Stimulated activated CD4-positive, alpha-beta T cell treated with anti-CD3 and anti-CD28 coated beads, Interleukin-4, amount 100 ng/mL, for 48 hours (primary cell): ENCODE measurements around the gene HELLS.
A peak's percentile ranks its signal among the peaks of the same experiment; 100 is the strongest.
"Not testable (repeated sequence)": the region's sequence is repeated elsewhere in the genome, so short reads cannot be mapped to it uniquely, and the experiment has no call there.

Experiments
- DNase-seq, 2 donors: peaks; one replicate each; pipeline ENCODE4 v3.0.0-alpha.2; 2020; ENCODE audit warnings: low read depth in 2 of 2

HELLS gene

DNA sequence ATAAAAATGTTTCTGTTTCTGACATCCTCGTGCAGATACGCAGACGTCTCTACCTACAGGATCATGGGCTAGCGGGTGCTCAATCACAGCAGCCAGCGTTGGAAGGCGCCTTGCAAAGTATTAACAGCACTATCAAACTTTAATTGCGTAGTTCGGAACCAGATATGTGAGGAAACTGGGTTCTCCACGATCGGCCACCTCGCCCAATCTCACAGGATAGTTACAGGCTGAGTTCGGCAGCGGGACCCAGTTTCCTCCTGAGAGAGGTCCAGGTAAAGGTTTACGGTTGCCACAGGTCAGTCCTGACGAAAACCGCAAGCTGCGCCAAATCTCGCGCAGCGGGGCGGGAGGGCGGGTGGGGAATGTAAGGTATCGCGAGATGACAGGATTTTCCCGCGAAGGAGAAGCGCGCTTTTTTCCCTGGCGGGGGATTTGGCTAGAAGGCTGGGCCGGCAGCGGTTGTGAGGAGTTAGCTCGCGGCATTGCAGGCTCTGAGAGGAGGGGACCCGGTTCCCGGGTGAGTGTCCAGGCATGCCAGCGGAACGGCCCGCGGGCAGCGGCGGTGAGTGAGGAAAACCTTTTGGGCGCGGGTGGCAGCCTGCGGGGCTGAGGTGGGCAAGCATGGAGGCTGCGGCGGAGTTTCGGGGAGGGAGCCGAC lies at the start of gene HELLS:
Gene HELLS (plus strand): TSS at position 398 of the 658 bp plus-strand sequence. CDS start 134 bp downstream, at position 532.
- peak; percentile 66 to 75 for DNase-seq

- DNase-seq = no peak
These were observed 49.6 kb upstream of the HELLS start for GRCh38 chr10:94496010-94496409.

DNA sequence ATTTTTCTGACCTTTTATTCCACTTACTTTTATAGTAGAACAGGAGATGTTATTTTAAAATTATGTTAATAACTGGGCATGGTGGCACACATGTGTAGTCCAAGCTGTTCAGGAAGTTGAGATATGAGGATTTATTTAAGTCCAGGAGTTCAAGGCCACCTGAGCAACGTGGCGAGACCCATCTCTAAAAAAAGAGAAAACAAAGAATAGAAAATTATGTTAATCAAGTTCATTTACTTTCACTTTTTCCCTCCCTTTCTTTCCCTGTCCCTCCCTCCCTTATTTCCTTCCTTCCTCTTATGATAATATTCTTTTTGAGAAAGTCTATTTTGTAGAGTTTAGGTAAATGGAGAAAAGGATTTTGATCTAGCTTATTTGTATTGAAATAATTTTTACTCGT lies 48.9 kb upstream of the HELLS start:
- no peak for DNase-seq

DNA sequence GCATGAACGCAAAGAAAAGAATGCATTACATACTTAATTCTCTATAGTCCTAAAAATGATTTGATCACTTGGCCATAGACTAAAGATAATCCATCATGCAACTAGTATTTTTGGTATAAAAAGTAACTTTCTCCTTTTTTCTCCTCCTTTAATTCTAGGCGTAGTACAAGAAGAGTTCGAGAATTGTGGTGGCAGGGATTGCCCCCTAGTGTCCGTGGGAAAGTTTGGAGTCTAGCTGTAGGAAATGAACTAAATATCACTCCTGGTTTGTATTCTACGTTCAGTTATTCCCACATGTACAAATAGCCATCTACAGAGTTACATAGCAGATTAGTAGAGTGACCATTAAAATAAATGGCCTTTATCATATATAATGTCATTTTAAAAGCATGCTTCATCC lies 45.5 kb upstream of the HELLS start:
- DNase-seq = no peak

GRCh38 chr10:94521276-94522250 lies 24.0 kb upstream of the HELLS start:
- DNase-seq = no peak

DNA sequence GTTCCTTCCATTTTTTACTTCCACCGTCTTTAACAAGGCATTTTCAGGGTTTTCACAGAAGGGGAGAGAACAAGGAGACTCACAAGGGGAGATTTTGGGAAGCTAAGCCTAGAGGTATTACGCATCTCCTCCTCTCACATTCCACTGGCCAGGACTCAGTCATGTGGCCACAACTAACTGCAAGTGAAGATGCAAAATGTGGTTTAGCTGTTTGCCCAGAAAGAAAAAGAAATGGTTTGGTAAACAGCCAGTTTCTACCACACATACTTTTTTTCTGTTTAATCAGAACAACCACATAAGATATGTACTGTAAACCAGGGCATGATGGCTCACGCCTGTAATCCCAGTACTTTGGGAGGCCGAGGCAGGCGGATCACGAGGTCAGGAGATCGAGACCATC lies 21.4 kb upstream of the HELLS start:
- DNase-seq = no peak

- no peak for DNase-seq
These were observed 20.9 kb upstream of the HELLS start for GRCh38 chr10:94524711-94525110.

- DNase-seq = not testable (repeated sequence)
These were observed 14.0 kb upstream of the HELLS start for GRCh38 chr10:94531550-94531949.

DNA sequence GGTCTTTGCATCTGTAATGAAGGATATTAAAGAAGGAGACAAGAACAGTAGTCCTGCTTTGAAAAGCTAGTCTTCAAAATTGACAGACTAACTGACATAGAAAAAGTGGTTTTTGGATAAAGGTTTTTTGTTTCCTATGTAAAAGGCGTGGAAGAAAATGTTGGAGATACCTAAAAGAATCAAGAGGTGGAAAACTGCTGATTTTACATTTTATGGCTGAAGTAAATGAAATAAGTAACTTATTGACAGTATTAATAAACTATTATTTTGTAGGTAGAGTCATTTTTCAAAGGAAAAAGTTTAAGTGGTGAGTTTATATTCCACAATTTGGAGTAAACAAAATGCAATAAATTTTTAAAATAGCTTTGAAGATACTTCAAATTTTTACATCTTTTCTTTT lies 12.6 kb upstream of the HELLS start:
- no peak for DNase-seq

DNA sequence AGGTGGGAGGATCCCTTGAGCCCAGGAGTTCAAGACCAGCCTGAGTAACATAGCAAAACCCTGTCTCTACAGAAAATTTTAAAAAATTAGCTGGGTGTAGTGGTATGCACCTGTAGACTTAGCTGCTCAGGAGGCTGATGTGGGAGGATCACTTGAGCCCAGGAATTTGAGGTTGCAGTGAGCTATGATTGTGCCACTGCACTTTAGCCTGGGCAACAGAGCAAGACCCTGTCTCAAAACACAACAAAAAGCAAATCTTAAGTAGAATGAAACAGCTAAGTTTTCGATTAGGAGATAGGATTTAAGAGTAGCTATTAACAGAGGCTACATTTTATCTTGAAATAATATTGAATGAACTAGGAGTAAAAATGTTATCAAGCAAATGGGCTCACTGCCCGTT lies 3.3 kb upstream of the HELLS start:
- not testable (repeated sequence) for DNase-seq

GRCh38 chr10:94546049-94546900 lies 687 bp downstream of the HELLS start:
- DNase-seq = peak in 1 of 2 donors; percentile 2

DNA sequence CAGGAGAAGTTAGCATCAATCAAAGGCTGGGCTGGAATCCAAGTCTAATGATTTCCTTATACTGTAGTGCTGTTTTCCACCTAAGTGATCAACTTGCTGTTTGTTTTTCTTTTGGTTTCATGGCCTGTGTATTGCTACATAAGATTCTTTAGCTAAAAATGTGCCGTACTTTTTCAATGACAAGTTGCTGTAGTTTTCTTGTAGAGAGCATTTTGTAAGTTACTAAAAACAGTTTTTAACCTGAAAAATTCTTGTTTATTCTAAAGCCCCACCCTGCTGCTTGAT lies 1.3 kb downstream of the HELLS start:
- DNase-seq = no peak

- DNase-seq = no peak
These were observed 3.6 kb downstream of the HELLS start for GRCh38 chr10:94549221-94549620.

DNA sequence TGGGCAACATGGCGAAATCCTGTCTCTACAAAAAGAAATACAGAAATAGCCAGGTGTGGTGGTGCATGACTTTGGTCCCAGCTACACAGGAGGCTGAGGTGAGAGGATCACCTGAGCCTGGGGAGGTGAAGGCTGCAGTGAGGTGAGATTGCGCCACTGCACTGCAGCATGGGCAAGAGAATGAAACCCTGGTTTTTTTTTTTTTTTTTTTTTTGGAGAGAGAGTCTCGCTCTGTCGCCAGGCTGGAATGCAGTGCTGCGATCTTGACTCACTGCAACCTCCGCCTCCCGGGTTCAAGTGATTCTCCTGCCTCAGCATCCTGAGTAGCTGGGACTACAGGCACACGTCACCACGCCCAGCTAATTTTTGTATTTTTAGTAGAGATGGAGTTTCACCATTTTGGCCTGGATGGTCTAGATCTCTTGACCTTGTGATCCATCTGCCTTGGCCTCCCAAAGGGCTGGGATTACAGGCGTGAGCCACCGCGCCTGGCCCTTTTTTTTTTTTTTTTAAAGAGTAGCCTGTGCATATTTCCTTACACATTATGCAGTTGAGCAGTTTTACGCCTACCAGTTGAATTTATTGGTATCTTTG lies 22.2 kb downstream of the HELLS start:
- not testable (repeated sequence) for DNase-seq

DNA sequence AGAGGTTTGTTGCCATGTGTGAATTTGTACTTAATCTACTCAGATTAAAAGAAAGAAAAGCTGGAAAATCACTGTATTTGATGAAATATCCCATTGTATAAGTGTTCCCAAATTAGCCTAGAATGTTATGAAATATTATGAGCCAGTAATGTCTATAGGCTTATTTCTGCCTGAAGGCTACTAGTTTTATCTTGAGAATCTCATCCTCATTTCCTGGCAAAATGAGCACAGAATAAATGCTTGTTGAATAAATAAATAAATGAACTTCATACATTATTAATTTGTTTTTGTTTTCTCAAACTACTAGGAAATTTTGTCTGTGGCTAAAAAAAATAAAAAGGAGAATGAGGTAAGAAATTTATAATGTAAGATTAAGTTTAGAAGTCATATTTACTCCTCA lies 25.5 kb downstream of the HELLS start:
- no peak for DNase-seq

DNA sequence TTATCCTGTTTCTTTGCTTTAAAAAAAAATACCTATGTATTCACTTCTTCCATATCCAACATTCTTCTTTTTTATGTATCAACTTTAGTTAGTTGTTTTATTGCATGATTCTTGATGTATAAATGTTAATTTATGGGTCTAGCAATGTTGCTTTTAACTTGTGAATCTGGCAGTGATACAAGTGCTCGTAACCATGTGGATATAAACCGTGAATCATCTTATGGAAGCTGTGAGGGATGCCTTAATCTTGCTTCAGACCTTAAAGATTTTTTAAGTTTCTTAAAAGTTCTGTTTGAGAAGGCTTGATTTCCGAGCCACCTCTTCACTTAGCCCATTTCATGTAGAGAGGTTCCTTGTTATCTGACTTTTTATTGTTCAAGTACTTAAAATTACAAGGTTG lies 25.9 kb downstream of the HELLS start:
- DNase-seq = no peak

- no peak for DNase-seq
These were observed 33.2 kb downstream of the HELLS start for GRCh38 chr10:94578790-94579189.

GRCh38 chr10:94583124-94583523 lies 37.5 kb downstream of the HELLS start:
- DNase-seq = no peak

DNA sequence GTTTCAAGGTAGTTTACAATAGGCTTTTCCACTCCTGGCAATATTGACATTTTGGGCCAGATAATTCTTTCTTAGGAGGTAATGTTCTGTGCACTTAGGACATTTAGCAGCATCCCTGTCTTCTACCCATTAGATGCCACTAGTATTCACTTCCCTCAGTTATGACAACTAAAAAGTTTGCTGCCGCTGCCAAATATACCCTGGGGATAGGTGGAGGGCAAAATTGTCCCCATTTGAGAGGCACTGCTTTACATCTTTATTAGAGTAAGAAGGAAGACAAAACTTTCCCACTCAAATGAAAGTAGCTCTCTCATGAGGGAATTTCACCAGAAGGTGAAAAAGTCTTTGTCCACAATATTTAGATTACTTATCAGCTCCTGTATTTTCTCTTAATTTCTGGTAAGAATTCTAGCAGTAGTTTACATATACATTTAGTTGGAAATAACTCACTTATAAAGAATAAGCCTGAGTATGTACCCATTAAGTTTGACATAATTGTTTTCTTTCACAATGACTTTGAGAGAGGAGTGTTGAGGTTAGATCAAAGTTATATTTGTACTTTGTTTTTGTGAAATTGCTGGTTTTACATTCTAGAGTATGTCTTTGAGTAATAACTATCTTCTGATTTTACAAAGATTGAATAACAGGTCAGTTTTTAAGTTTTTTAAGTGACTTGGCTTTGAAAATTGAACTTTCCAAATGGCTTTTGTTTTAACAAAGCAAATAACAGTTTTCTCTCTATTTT lies 46.0 kb downstream of the HELLS start:
- no peak for DNase-seq

GRCh38 chr10:94602729-94603515 lies 57.3 kb downstream of the HELLS start:
- no peak for DNase-seq
